Hepatocyte (in vitro differentiated cells): ENCODE measurements around the gene LRRD1. TPM values are rescaled to one million over a fixed set of nuclear protein-coding genes. Genes with fewer than 3 reads are reported as not detected.
"Not testable (repeated sequence)": the region's sequence is repeated elsewhere in the genome, so short reads cannot be mapped to it uniquely, and the experiment has no call there.

Experiments used
- DNase-seq: peaks from one replicate; pipeline ENCODE4 v3.0.0-alpha.2; 2016; ENCODE audit warnings: low spot score
- H2AFZ ChIP-seq: fragments of 200-600 bp; sonication (generic); 2 replicates; pipeline ENCODE4 v1.6.0; 2016; ENCODE audit warnings: antibody characterized with exemption, mild to moderate bottlenecking
- H3K27ac ChIP-seq: fragments of 200-600 bp; sonication (generic); 2 replicates; pipeline ENCODE4 v1.5.1; 2016; ENCODE audit warnings: mild to moderate bottlenecking
- H3K27me3 ChIP-seq: fragments of 200-600 bp; sonication (generic); 2 replicates; pipeline ENCODE4 v1.6.1; 2016
- H3K36me3 ChIP-seq: fragments of 200-600 bp; sonication (generic); replicated peaks from 2 replicates; pipeline ENCODE4 v1.5.1; 2016; ENCODE audit warnings: low read depth; ENCODE audit not compliant: insufficient read depth
- H3K4me1 ChIP-seq: fragments of 200-600 bp; sonication (generic); 2 replicates; pipeline ENCODE4 v1.5.1; 2016; ENCODE audit warnings: mild to moderate bottlenecking, moderate library complexity; ENCODE audit not compliant: insufficient read depth
- H3K4me2 ChIP-seq: fragments of 200-600 bp; sonication (generic); 2 replicates; pipeline ENCODE4 v1.6.0; 2016
- H3K4me3 ChIP-seq: fragments of 200-600 bp; sonication (generic); 2 replicates; pipeline ENCODE4 v1.5.1; 2016; ENCODE audit warnings: mild to moderate bottlenecking
- H3K79me2 ChIP-seq: fragments of 200-600 bp; sonication (generic); 2 replicates; pipeline ENCODE4 v1.6.0; 2017; ENCODE audit warnings: mild to moderate bottlenecking
- H3K9me2 ChIP-seq: fragments of 200-600 bp; sonication (generic); replicated peaks from 2 replicates; pipeline ENCODE4 v1.6.0; 2017; ENCODE audit warnings: mild to moderate bottlenecking; ENCODE audit not compliant: insufficient read depth
- H3K9me3 ChIP-seq: fragments of 200-600 bp; sonication (generic); 2 replicates; pipeline ENCODE4 v1.5.1; 2016; ENCODE audit warnings: low read depth, mild to moderate bottlenecking
- H4K20me1 ChIP-seq: fragments of 200-600 bp; sonication (generic); 2 replicates; pipeline ENCODE4 v1.6.0; 2016; ENCODE audit warnings: mild to moderate bottlenecking; ENCODE audit not compliant: insufficient read depth, poor library complexity, severe bottlenecking
- CTCF ChIP-seq: fragments of 200-600 bp; sonication (generic); IDR thresholded peaks from 2 replicates; pipeline ENCODE4 v1.5.1; 2016; ENCODE audit warnings: antibody characterized with exemption, mild to moderate bottlenecking; ENCODE audit not compliant: poor library complexity
- EZH2 ChIP-seq: fragments of 200-600 bp; sonication (generic); IDR thresholded peaks from 2 replicates; pipeline ENCODE4 v1.6.1; 2016; ENCODE audit warnings: antibody characterized with exemption, mild to moderate bottlenecking, borderline replicate concordance
- EZH2phosphoT487 ChIP-seq: fragments of 200-600 bp; sonication (generic); IDR thresholded peaks from one replicate; pipeline ENCODE4 v1.6.1; 2018; ENCODE audit warnings: antibody characterized with exemption, mild to moderate bottlenecking, low read depth, moderate library complexity; ENCODE audit not compliant: unreplicated experiment, severe bottlenecking
- WGBS: methylation state at CpG from one replicate; pipeline ENCODE4 v1.1.6; 2016; ENCODE audit warnings: low lambda C conversion rate; ENCODE audit errors: missing lambda C conversion rate; 5-methylcytosine and 5-hydroxymethylcytosine counted together
- polyA plus RNA-seq: library from polyadenylated mRNA; unstranded; fragments of >200 nt; fragmentation: Nextera tagmentation; extraction: Ambion mirVana; gene quantifications from 2 replicates; pipeline ENCODE4 v1.2.1, GENCODE V29; 2016
- total RNA-seq: library from RNA; depleted of rRNA; stranded (reverse); fragments of >200 nt; gene quantifications from 2 replicates; pipeline ENCODE4 v1.2.3, GENCODE V29; 2014

Gene LRRD1
- total and polyA plus RNA-seq, 2 experiments from 2014 or later, result 0.77 TPM; not detected in 1

GRCh38 chr7:92150450-92151017 lies 28.4 kb downstream of the LRRD1 start:
- TF ChIP-seq EZH2 (no peak), EZH2phosphoT487 (no peak), CTCF (no peak)
- Histone ChIP-seq H3K27me3 (no peaks in the 10 kb centered on the region), H4K20me1 (no peaks in the 10 kb centered on the region), H3K4me2 (no peak overlapping the region), H3K4me1 (no peaks in the 10 kb centered on the region), H2AFZ (no peak overlapping the region), H3K4me3 (no peak overlapping the region), H3K36me3 (no peaks in the 10 kb centered on the region), H3K9me3 (no peaks in the 10 kb centered on the region), H3K9me2 (no peaks in the 10 kb centered on the region), H3K27ac (no peak overlapping the region), H3K79me2 (no peaks in the 10 kb centered on the region)
- no peak for DNase-seq
- 68% methylated on average over 1 of the region's 1 CpG for WGBS

GRCh38 chr7:92149736-92150239 lies 29.2 kb downstream of the LRRD1 start:
- 97% methylated on average over 5 of the region's 5 CpGs for WGBS
- Histone ChIP-seq H2AFZ (no peak overlapping the region), H3K9me2 (no peaks in the 10 kb centered on the region), H3K4me3 (no peak overlapping the region), H3K4me1 (no peaks in the 10 kb centered on the region), H4K20me1 (no peaks in the 10 kb centered on the region), H3K27ac (no peak overlapping the region), H3K79me2 (no peaks in the 10 kb centered on the region), H3K36me3 (no peaks in the 10 kb centered on the region), H3K4me2 (no peak overlapping the region), H3K9me3 (no peaks in the 10 kb centered on the region), H3K27me3 (no peaks in the 10 kb centered on the region)
- no peak for TF ChIP-seq EZH2phosphoT487
- TF ChIP-seq EZH2, result no peak
- TF ChIP-seq CTCF, result no peak
- DNase-seq, result no peak

- H3K4me2 ChIP-seq, H3K9me3 ChIP-seq, H4K20me1 ChIP-seq, DNase-seq, H3K27ac ChIP-seq, H3K4me1 ChIP-seq, H2AFZ ChIP-seq, H3K27me3 ChIP-seq, H3K4me3 ChIP-seq, H3K9me2 ChIP-seq, H3K36me3 ChIP-seq, H3K79me2 ChIP-seq: not testable (repeated sequence)
- WGBS, result 95% methylated on average over 41 of the region's 50 CpGs
Observed at GRCh38 chr7:92143192-92143880, 35.6 kb downstream of the LRRD1 start.

- DNase-seq, H4K20me1 ChIP-seq, H3K4me3 ChIP-seq, H3K9me3 ChIP-seq, H3K9me2 ChIP-seq, H3K79me2 ChIP-seq, H3K27me3 ChIP-seq, H3K27ac ChIP-seq, H2AFZ ChIP-seq, H3K4me1 ChIP-seq, H3K4me2 ChIP-seq, H3K36me3 ChIP-seq: not testable (repeated sequence)
- WGBS, result 94% methylated on average over 9 of the region's 9 CpGs
Observed at GRCh38 chr7:92142791-92143190, 36.2 kb downstream of the LRRD1 start.
